Mesothelial cell of epicardium (in vitro differentiated cells): Measurements from ENCODE around the gene DDI2. TPM values are rescaled to one million over a fixed set of nuclear protein-coding genes. Genes with fewer than 3 reads are reported as not detected.

Source experiments
- DNase-seq, 2 experiments: peaks; one replicate each; pipeline ENCODE4 v3.0.0; 2021; ENCODE audit warnings: low spot score in 2 of 2; ENCODE audit not compliant: unreplicated experiment in 2 of 2
- H3K27ac Mint-ChIP-seq: 2 replicates; pipeline ENCODE4 v1.8.0; 2021; ENCODE audit warnings: mixed read lengths
- H3K27me3 Mint-ChIP-seq: 2 replicates; pipeline ENCODE4 v1.8.0; 2021; ENCODE audit warnings: low read depth, mixed read lengths
- H3K36me3 Mint-ChIP-seq: 2 replicates; pipeline ENCODE4 v1.8.0; 2021; ENCODE audit warnings: mixed read lengths
- H3K4me1 Mint-ChIP-seq: 2 replicates; pipeline ENCODE4 v1.8.0; 2021; ENCODE audit warnings: mixed read lengths
- H3K4me3 Mint-ChIP-seq: 2 replicates; pipeline ENCODE4 v1.8.0; 2021; ENCODE audit warnings: mild to moderate bottlenecking, moderate library complexity, mixed read lengths
- H3K9me3 Mint-ChIP-seq: 2 replicates; pipeline ENCODE4 v1.8.0; 2021; ENCODE audit warnings: mixed read lengths
- total RNA-seq: library from RNA; stranded (reverse); gene quantifications from 3 replicates; pipeline ENCODE4 v1.2.1, GENCODE V29; 2021
- TF ChIP-seq, protein P1 (sequence below): fragments of 200-600 bp; sonication (generic); IDR thresholded peaks from one replicate; pipeline ENCODE4 v1.5.0; 2021; ENCODE audit warnings: antibody characterized with exemption; ENCODE audit not compliant: unreplicated experiment

The DDI2 gene
- total RNA-seq, 1 donor from 2014 or later = 34.5 TPM

DNA sequence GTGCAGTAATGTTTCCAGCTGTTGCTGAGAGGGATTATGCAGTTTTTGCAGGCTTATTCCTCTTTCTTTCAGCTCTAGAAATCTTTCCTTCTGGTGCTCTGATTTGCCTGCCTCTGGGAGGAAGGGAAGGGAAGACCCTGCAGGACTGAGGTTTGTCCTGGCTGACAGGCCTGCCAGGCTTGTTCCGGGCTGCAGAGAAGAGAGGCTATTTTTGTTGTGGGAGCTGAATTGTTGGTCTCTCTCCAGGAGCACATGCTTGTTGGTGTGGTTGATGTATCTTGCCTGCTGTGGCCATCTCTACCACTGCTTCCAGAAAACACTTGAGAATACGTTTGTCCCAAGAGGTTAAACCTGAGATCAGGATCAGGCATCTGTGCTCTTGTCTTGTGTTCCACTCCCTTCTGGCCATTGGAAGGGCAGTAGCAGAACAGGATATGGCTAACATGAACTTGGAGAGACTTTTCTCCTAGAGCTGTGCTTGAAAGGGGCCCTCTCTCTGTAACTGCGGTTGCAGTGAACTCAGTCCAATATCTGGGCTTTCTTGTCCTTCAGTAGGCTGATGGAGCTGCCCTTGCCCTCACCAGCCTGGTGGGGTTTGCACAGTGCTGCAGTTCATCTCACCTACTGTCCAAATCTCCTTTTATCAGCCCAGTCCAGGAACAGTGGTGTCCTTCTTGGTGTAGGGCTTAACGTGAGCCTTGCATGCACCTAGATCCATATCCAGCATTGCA lies 97.3 kb downstream of the DDI2 start:
- no peak overlapping the region for H3K4me3 Mint-ChIP-seq
- H3K9me3 Mint-ChIP-seq = no peaks in the 10 kb centered on the region
- no peak for DNase-seq

DNA sequence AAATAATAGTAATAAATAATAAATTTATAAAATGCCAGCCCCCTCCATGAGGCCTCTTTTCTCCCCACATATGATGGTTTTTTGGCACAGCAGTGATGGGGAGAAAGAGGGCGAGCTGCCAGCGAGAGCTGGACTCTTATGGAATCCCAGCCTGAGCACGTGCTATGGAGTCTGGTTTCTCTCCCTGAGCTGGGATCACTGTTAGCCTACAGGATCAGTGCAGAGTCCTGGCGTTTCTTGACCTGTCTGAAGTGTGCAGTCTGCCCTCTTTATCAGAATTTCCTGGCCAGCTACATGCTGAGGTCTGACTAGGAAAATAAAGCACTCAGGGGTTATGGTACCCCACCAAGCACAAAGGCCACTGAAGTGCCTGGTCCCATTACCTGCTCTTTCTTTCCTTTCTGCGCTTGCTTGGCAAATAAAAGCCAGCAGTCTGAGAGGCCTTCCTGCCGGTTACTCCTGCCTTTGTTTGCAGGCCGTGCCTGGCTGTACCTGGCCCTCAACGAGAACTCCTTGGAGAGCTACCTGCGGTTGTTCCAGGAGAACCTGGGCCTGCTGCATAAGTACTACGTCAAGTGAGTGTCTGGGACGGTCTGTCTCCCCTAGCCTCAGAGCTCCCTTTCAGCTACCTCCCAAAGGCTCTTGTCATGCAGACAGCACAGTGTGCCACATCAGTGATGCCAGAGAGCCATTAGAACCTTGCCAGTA lies 100.3 kb downstream of the DDI2 start:
- no peak for DNase-seq
- no peaks in the 10 kb centered on the region for H3K27me3 Mint-ChIP-seq
- TF ChIP-seq, protein P1, sequence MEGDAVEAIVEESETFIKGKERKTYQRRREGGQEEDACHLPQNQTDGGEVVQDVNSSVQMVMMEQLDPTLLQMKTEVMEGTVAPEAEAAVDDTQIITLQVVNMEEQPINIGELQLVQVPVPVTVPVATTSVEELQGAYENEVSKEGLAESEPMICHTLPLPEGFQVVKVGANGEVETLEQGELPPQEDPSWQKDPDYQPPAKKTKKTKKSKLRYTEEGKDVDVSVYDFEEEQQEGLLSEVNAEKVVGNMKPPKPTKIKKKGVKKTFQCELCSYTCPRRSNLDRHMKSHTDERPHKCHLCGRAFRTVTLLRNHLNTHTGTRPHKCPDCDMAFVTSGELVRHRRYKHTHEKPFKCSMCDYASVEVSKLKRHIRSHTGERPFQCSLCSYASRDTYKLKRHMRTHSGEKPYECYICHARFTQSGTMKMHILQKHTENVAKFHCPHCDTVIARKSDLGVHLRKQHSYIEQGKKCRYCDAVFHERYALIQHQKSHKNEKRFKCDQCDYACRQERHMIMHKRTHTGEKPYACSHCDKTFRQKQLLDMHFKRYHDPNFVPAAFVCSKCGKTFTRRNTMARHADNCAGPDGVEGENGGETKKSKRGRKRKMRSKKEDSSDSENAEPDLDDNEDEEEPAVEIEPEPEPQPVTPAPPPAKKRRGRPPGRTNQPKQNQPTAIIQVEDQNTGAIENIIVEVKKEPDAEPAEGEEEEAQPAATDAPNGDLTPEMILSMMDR = no peak
- H3K4me1 Mint-ChIP-seq = peaks cover 5% of the 10 kb centered on the region
- peaks cover 21% of the 10 kb centered on the region for H3K36me3 Mint-ChIP-seq
- no peak overlapping the region for H3K4me3 Mint-ChIP-seq
- H3K9me3 Mint-ChIP-seq = no peaks in the 10 kb centered on the region
- no peak overlapping the region for H3K27ac Mint-ChIP-seq

More for the DNA sequence above, 97.3 kb downstream of the DDI2 start:
- H3K27ac Mint-ChIP-seq = peak overlapping the region; percentile 87
- TF ChIP-seq, protein P1 = no peak
- peaks cover 18% of the 10 kb centered on the region for H3K36me3 Mint-ChIP-seq
- H3K27me3 Mint-ChIP-seq = no peaks in the 10 kb centered on the region
- peaks cover 5% of the 10 kb centered on the region for H3K4me1 Mint-ChIP-seq

DNA sequence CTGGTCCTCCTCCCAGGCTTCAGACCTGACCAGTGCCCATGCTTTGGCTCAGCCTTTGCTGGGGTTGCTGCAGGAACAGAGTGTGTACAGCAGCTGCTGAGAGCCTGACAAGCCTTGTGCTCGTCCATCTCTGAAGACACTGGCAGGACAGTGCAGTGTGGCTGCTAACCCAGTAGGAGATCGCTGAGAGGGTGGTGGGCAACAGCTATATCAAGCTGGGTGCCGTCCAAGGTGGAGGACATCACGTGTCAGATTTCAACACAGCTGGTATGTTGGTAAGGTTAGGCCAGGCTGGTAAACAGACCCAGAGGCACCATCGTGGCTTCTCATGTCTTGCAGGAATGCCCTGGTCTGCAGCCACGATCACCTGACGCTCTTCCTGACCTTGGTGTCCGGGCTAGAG lies 100.9 kb downstream of the DDI2 start:
- peaks cover 6% of the 10 kb centered on the region for H3K4me1 Mint-ChIP-seq
- no peaks in the 10 kb centered on the region for H3K27me3 Mint-ChIP-seq
- H3K9me3 Mint-ChIP-seq = no peaks in the 10 kb centered on the region
- no peak overlapping the region for H3K4me3 Mint-ChIP-seq
- peaks cover 23% of the 10 kb centered on the region for H3K36me3 Mint-ChIP-seq
- TF ChIP-seq, protein P1 = no peak
- no peak for DNase-seq
- H3K27ac Mint-ChIP-seq = no peak overlapping the region

Other genes with a start within 250 kb of the DDI2 start
- gene EFHD2, start 207.6 kb upstream of the DDI2 start, total RNA-seq = 16.2 to 18.0 TPM (median 17.5 TPM) in 3 replicates
- 0.13 to 1.2 TPM (median 0.38 TPM) in 3 replicates for gene CTRC, start 179.0 kb upstream of the DDI2 start, total RNA-seq
- not detected in 3 replicates for gene CELA2A, start 160.7 kb upstream of the DDI2 start, total RNA-seq
- not detected in 3 replicates for gene CELA2B, start 141.4 kb upstream of the DDI2 start, total RNA-seq
- 23.0 to 23.8 TPM (median 23.5 TPM) in 3 replicates for gene CASP9, start 93.2 kb upstream of the DDI2 start, total RNA-seq
- gene DNAJC16, start 90.6 kb upstream of the DDI2 start, total RNA-seq = 24.5 to 28.7 TPM (median 24.7 TPM) in 3 replicates
- 0.16 to 0.31 TPM (median 0.25 TPM) in 3 replicates for gene AGMAT, start 32.4 kb upstream of the DDI2 start, total RNA-seq
- gene PLEKHM2, start 66.9 kb downstream of the DDI2 start, total RNA-seq = 59.9 to 63.0 TPM (median 60.6 TPM) in 3 replicates
- 6.1 to 7.0 TPM (median 6.6 TPM) in 3 replicates for gene SLC25A34, start 118.8 kb downstream of the DDI2 start, total RNA-seq
- not detected in 3 replicates for gene TMEM82, start 125.0 kb downstream of the DDI2 start, total RNA-seq
- 101 to 103 TPM (median 101 TPM) in 3 replicates for gene FBLIM1, start 141.3 kb downstream of the DDI2 start, total RNA-seq
- gene UQCRHL, start 190.2 kb downstream of the DDI2 start, total RNA-seq = 2.8 to 3.5 TPM (median 3.0 TPM) in 3 replicates
- gene SPEN, start 230.2 kb downstream of the DDI2 start, total RNA-seq = 74.5 to 88.0 TPM (median 82.1 TPM) in 3 replicates